ENCODE results near the gene NUFIP1. TPM values are rescaled to one million over a fixed set of nuclear protein-coding genes. Genes with fewer than 3 reads are reported as not detected.

Gene NUFIP1
- total and polyA plus RNA-seq, 2 donors (not counting 3 experiments of a cell fraction or from before 2014, with no cell fraction given): 1.4 to 6.9 TPM

DNA sequence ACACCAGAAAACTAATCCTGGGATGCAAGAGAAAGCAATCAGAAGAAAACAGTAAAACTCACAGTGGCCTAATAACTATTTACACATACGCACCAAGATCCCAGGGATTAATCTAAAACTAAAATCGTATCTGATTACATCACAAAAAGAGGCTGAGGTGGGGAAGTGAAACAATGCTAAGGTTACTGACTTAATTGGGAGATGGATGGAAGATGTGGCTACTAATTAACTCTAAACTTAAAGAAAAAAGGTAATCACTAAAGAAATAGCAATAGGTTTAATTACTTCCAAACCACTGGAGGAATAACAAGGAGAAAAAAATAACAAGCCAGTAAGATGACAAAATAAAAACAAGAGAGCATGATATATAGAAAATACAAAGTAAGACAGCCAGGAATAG lies 50.4 kb downstream of the NUFIP1 start:
- peaks cover 20% of the 10 kb centered on the region for H3K4me1 ChIP-seq (ENCODE audit: control insufficient read depth, extremely low read depth, insufficient read depth, low read length)
- no peaks in the 10 kb centered on the region for H3K27me3 ChIP-seq (ENCODE audit: control insufficient read depth in 2 of 2, insufficient read depth in 2 of 2, low read length in 2 of 2)
- no peak overlapping the region for H2AFZ ChIP-seq (ENCODE audit: low read depth, low read length)
- CTCF ChIA-PET: no interaction called here
- no peak overlapping the region for H3K9ac ChIP-seq (replicated peaks; ENCODE audit: extremely low read depth, insufficient read depth, low read length)
- no peak overlapping the region for H3K4me2 ChIP-seq (ENCODE audit: insufficient read depth, low read length)
- no peaks in the 10 kb centered on the region for H3K79me2 ChIP-seq (ENCODE audit: control insufficient read depth, insufficient read depth, low read length)
- H3K4me3 ChIP-seq (replicated peaks in 1 of 3; ENCODE audit: insufficient read depth in 1 of 3, low read depth in 1 of 3, low read length in 3 of 3): no peak overlapping the region
- intact Hi-C loops (cut with micrococcal nuclease): no loop called here
- no peaks in the 10 kb centered on the region for H3K9me3 ChIP-seq (replicated peaks; ENCODE audit: control insufficient read depth, insufficient read depth, low read length)
- TF ChIP-seq POLR2A (IDR thresholded peaks at IDR 0.05; ENCODE audit: low read depth, low read length): no peak
- dilution Hi-C loops (cut with MboI; ENCODE audit: extremely low pct_ligation_motif_present, low sequenced_read_pairs): no loop called here
- FAIRE-seq: no peak
- no peak for DNase-seq (ENCODE audit: low read depth, low spot score)
- no peaks in the 10 kb centered on the region for H4K20me1 ChIP-seq (replicated peaks; ENCODE audit: control insufficient read depth, extremely low read depth, insufficient read depth, low read length)
- H3K27ac ChIP-seq (ENCODE audit: insufficient read depth, low read depth, low read length): no peak overlapping the region
- POLR2A ChIA-PET: no interaction called here
- no peaks in the 10 kb centered on the region for H3K36me3 ChIP-seq (ENCODE audit: control insufficient read depth in 2 of 2, extremely low read depth in 1 of 2, insufficient read depth in 2 of 2, low read length in 2 of 2)
- H3K9me1 ChIP-seq (replicated peaks; ENCODE audit: control insufficient read depth, extremely low read depth, insufficient read depth, low read length): no peaks in the 10 kb centered on the region
- BruUV-seq (replicated peaks): no TSS peak

DNA sequence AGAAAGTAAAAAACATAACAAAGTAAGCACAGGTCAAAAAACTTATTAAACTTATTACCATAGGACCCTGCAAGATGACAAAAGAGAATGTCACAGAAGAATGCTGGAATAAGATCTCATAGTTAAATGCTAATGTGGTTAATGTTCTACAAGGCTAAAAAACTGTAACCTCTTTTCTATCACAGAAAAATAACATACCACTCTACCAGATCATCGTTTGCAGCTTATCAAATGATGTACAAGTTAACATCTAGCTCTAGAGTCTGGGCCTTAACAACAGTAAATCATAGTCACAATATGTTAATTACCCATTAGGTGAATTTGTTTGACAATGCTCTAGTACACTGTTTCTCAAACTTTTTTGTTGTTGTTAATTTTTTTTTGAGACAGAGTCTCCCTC lies 53.0 kb downstream of the NUFIP1 start:
- intact Hi-C loops (cut with micrococcal nuclease): no loop called here
- Histone ChIP-seq H3K9me1 (replicated peaks; ENCODE audit: control insufficient read depth, extremely low read depth, insufficient read depth, low read length) (no peaks in the 10 kb centered on the region), H3K36me3 (ENCODE audit: control insufficient read depth in 2 of 2, extremely low read depth in 1 of 2, insufficient read depth in 2 of 2, low read length in 2 of 2) (no peaks in the 10 kb centered on the region), H3K4me2 (ENCODE audit: insufficient read depth, low read length) (no peak overlapping the region), H2AFZ (ENCODE audit: low read depth, low read length) (no peak overlapping the region), H3K79me2 (ENCODE audit: control insufficient read depth, insufficient read depth, low read length) (no peaks in the 10 kb centered on the region), H3K9ac (replicated peaks; ENCODE audit: extremely low read depth, insufficient read depth, low read length) (no peak overlapping the region), H3K9me3 (replicated peaks; ENCODE audit: control insufficient read depth, insufficient read depth, low read length) (no peaks in the 10 kb centered on the region), H3K4me3 (replicated peaks in 1 of 3; ENCODE audit: insufficient read depth in 1 of 3, low read depth in 1 of 3, low read length in 3 of 3) (no peak overlapping the region), H3K27me3 (ENCODE audit: control insufficient read depth in 2 of 2, insufficient read depth in 2 of 2, low read length in 2 of 2) (no peaks in the 10 kb centered on the region), H3K27ac (ENCODE audit: insufficient read depth, low read depth, low read length) (no peak overlapping the region), H4K20me1 (replicated peaks; ENCODE audit: control insufficient read depth, extremely low read depth, insufficient read depth, low read length) (no peaks in the 10 kb centered on the region), H3K4me1 (ENCODE audit: control insufficient read depth, extremely low read depth, insufficient read depth, low read length) (peaks cover 44% of the 10 kb centered on the region)
- TF ChIP-seq POLR2A (IDR thresholded peaks at IDR 0.05; ENCODE audit: low read depth, low read length) (no peak), EZH2 (IDR thresholded peaks at IDR 0.05; ENCODE audit: borderline replicate concordance, low read depth, low read length, severe bottlenecking) (no peak), JUN (IDR thresholded peaks at IDR 0.05; ENCODE audit: borderline replicate concordance, insufficient read depth, insufficient read length, low read depth) (no peak), MAX (IDR thresholded peaks at IDR 0.05; ENCODE audit: insufficient read depth, insufficient read length) (no peak), GATA2 (IDR thresholded peaks at IDR 0.05; ENCODE audit: insufficient read depth, insufficient read length, low read depth, low read length) (no peak), POLR2AphosphoS5 (IDR thresholded peaks at IDR 0.05; ENCODE audit: insufficient read depth, low read depth, low read length) (no peak), FOS (IDR thresholded peaks at IDR 0.05; ENCODE audit: borderline replicate concordance, insufficient read depth, low read length) (no peak), MYC (IDR thresholded peaks at IDR 0.05; ENCODE audit: low read depth, low read length) (no peak)
- TF ChIP-seq, protein P1, sequence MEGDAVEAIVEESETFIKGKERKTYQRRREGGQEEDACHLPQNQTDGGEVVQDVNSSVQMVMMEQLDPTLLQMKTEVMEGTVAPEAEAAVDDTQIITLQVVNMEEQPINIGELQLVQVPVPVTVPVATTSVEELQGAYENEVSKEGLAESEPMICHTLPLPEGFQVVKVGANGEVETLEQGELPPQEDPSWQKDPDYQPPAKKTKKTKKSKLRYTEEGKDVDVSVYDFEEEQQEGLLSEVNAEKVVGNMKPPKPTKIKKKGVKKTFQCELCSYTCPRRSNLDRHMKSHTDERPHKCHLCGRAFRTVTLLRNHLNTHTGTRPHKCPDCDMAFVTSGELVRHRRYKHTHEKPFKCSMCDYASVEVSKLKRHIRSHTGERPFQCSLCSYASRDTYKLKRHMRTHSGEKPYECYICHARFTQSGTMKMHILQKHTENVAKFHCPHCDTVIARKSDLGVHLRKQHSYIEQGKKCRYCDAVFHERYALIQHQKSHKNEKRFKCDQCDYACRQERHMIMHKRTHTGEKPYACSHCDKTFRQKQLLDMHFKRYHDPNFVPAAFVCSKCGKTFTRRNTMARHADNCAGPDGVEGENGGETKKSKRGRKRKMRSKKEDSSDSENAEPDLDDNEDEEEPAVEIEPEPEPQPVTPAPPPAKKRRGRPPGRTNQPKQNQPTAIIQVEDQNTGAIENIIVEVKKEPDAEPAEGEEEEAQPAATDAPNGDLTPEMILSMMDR (IDR thresholded peaks at IDR 0.05; ENCODE audit: extremely low read depth in 1 of 2, insufficient read depth in 1 of 2, low read depth in 1 of 2, low read length in 2 of 2): no peak
- POLR2A ChIA-PET: no interaction called here
- dilution Hi-C loops (cut with MboI; ENCODE audit: extremely low pct_ligation_motif_present, low sequenced_read_pairs): no loop called here
- DNase-seq (ENCODE audit: low read depth, low spot score) (no peak), FAIRE-seq (no peak)
- BruUV-seq (replicated peaks): no TSS peak
- CTCF ChIA-PET: interaction anchor here (0.9 kb wide), 1 partner anchor 17 kb away, joined by 3 read pairs; no protein-coding TSS in a partner anchor

Data from endothelial cell of umbilical vein (primary cell).